HepG2 (cell line): ENCODE results near the gene DCT.

Experiments
- ARID3A ChIP-seq: IDR thresholded peaks from 2 replicates; pipeline ENCODE4 v1.6.1; 2012; ENCODE audit warnings: low read depth, low read length, improper control_type of control experiment
- CHD4 ChIP-seq: fragments of 200-600 bp; sonication (generic); IDR thresholded peaks from 2 replicates; pipeline ENCODE4 v1.7.0; 2017; ENCODE audit warnings: mild to moderate bottlenecking, low read length, borderline replicate concordance
- CTCF ChIP-seq: sonication (generic); formaldehyde crosslinking; IDR thresholded peaks from 2 replicates; pipeline ENCODE4 v1.5.0; 2020; ENCODE audit warnings: mild to moderate bottlenecking, missing genetic modification reagents, moderate library complexity
- EZH2 ChIP-seq: conservative IDR thresholded peaks from 2 replicates; pipeline ENCODE4 v1.6.1; 2012; ENCODE audit warnings: mild to moderate bottlenecking, low read depth, low read length, moderate library complexity
- HDAC1 ChIP-seq: sonication (generic); formaldehyde crosslinking; IDR thresholded peaks from 2 replicates; pipeline ENCODE4 v1.5.1; 2020; ENCODE audit warnings: mild to moderate bottlenecking, missing genetic modification reagents
- NFYC ChIP-seq: IDR thresholded peaks from 2 replicates; pipeline ENCODE4 v1.6.1; 2016; ENCODE audit warnings: missing genetic modification reagents, missing compliant biosample characterization
- PCBP2 ChIP-seq: fragments of 200-400 bp; formaldehyde crosslinking; optimal IDR thresholded peaks from 2 replicates; pipeline ENCODE3; 2018; ENCODE audit warnings: low read length, low read depth; ENCODE audit not compliant: poor library complexity, severe bottlenecking
- PHF21A ChIP-seq: sonication (generic); formaldehyde crosslinking; IDR thresholded peaks from 2 replicates; pipeline ENCODE4 v1.5.0; 2020; ENCODE audit warnings: mild to moderate bottlenecking, missing genetic modification reagents
- SIN3B ChIP-seq: fragments of 150-350 bp; IDR thresholded peaks from 2 replicates; pipeline ENCODE4 v1.6.1; 2014; ENCODE audit warnings: low read length
- ZC3H13 ChIP-seq: sonication (generic); formaldehyde crosslinking; IDR thresholded peaks from 2 replicates; pipeline ENCODE4 v1.8.1; 2023; ENCODE audit warnings: mild to moderate bottlenecking, missing genetic modification reagents, moderate library complexity
- ZMYM3 ChIP-seq: sonication (generic); formaldehyde crosslinking; IDR thresholded peaks from 2 replicates; pipeline ENCODE4 v1.5.1; 2020; ENCODE audit warnings: mild to moderate bottlenecking, missing genetic modification reagents
- ZSCAN5A ChIP-seq: sonication (generic); formaldehyde crosslinking; IDR thresholded peaks from 2 replicates; pipeline ENCODE4 v1.8.0; 2022; ENCODE audit warnings: mild to moderate bottlenecking, missing genetic modification reagents, borderline replicate concordance
- TF ChIP-seq, protein P1 (sequence below): sonication (generic); formaldehyde crosslinking; IDR thresholded peaks from 2 replicates; pipeline ENCODE4 v1.8.0; 2022; ENCODE audit warnings: missing genetic modification reagents, mild to moderate bottlenecking, moderate library complexity, borderline replicate concordance

GRCh38 chr13:94520001-94520400 lies 40.5 kb upstream of the DCT start:
- no peak for TF ChIP-seq PHF21A
- no peak for TF ChIP-seq ZC3H13 (CRISPR knock-in tag)
- TF ChIP-seq, protein P1, sequence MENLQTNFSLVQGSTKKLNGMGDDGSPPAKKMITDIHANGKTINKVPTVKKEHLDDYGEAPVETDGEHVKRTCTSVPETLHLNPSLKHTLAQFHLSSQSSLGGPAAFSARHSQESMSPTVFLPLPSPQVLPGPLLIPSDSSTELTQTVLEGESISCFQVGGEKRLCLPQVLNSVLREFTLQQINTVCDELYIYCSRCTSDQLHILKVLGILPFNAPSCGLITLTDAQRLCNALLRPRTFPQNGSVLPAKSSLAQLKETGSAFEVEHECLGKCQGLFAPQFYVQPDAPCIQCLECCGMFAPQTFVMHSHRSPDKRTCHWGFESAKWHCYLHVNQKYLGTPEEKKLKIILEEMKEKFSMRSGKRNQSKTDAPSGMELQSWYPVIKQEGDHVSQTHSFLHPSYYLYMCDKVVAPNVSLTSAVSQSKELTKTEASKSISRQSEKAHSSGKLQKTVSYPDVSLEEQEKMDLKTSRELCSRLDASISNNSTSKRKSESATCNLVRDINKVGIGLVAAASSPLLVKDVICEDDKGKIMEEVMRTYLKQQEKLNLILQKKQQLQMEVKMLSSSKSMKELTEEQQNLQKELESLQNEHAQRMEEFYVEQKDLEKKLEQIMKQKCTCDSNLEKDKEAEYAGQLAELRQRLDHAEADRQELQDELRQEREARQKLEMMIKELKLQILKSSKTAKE (CRISPR knock-in tag) = no peak
- TF ChIP-seq ZMYM3 (CRISPR knock-in tag) = no peak
- TF ChIP-seq PCBP2 = no peak
- no peak for TF ChIP-seq EZH2
- TF ChIP-seq ZSCAN5A (CRISPR knock-in tag) = no peak
- TF ChIP-seq NFYC = no peak
- TF ChIP-seq CHD4 = no peak
- no peak for TF ChIP-seq ARID3A
- no peak for TF ChIP-seq CTCF (CRISPR knock-in tag)
- TF ChIP-seq SIN3B = no peak
- TF ChIP-seq HDAC1 (CRISPR knock-in tag) = no peak
